Sigmoid colon (tissue), 7 donors: ENCODE results near the gene PCDHGA8. TPM values are rescaled to one million over a fixed set of nuclear protein-coding genes. Genes with fewer than 3 reads are reported as not detected.
A peak's percentile ranks its signal among the peaks of the same experiment; 100 is the strongest.
"Not testable (repeated sequence)": the region's sequence is repeated elsewhere in the genome, so short reads cannot be mapped to it uniquely, and the experiment has no call there.

Experiments
- DNase-seq: peaks from one replicate; pipeline ENCODE4 v3.0.0-alpha.2; 2019
- H3K27ac ChIP-seq, 4 donors: fragments of 200-600 bp; sonication (generic); one replicate each; pipeline ENCODE4 v1.5.1; 2016 to 2019; ENCODE audit warnings: mild to moderate bottlenecking in 1 of 4
- H3K27me3 ChIP-seq, 3 donors: fragments of 200-600 bp; sonication (generic); one replicate each; pipeline ENCODE4 v1.5.1; 2019; ENCODE audit warnings: mild to moderate bottlenecking in 1 of 3
- H3K36me3 ChIP-seq, 4 donors: fragments of 200-600 bp; sonication (generic); one replicate each; pipeline ENCODE4 v1.5.1; 2016 to 2019
- H3K4me1 ChIP-seq, 4 donors: fragments of 200-600 bp; sonication (generic); one replicate each; pipeline ENCODE4 v1.5.1; 2017 to 2019
- H3K4me3 ChIP-seq, 4 donors: fragments of 200-600 bp; sonication (generic); one replicate each; pipeline ENCODE4 v1.5.1; 2017 to 2019; ENCODE audit warnings: mild to moderate bottlenecking in 2 of 4, moderate library complexity in 1 of 4
- H3K9me3 ChIP-seq, 4 donors: fragments of 200-600 bp in 3 of 4; sonication (generic) in 3 of 4; one replicate each; pipeline versions ENCODE4 v1.5.1 to v1.6.1; 2013 to 2019
- CTCF ChIP-seq, 4 experiments: fragments of 450-650 bp in 3 of 4; fragments of 200-600 bp in 1 of 4; IDR thresholded peaks; one replicate each; pipeline ENCODE4 v1.5.1; 2016 to 2019; ENCODE audit warnings: antibody characterized with exemption in 4 of 4, mild to moderate bottlenecking in 3 of 4, moderate library complexity in 2 of 4
- EP300 ChIP-seq, 4 donors: sonication (generic); formaldehyde crosslinking; IDR thresholded peaks; one replicate each; pipeline ENCODE4 v1.6.1; 2017; ENCODE audit warnings: antibody characterized with exemption in 4 of 4
- POLR2A ChIP-seq, 2 donors: fragments of 450-650 bp; IDR thresholded peaks; one replicate each; pipeline ENCODE4 v1.6.1; 2016; ENCODE audit warnings: antibody characterized with exemption in 2 of 2, mild to moderate bottlenecking in 2 of 2, moderate library complexity in 2 of 2
- POLR2AphosphoS5 ChIP-seq, 4 donors: sonication (generic); formaldehyde crosslinking; IDR thresholded peaks; one replicate each; pipeline ENCODE4 v1.6.1; 2017; ENCODE audit warnings: antibody characterized with exemption in 4 of 4
- WGBS, 2 donors: extraction: QIAGEN DNeasy Blood & Tissue Kit; methylation state at CpG; one replicate each; pipeline ENCODE4 v1.1.7; 2013; 5-methylcytosine and 5-hydroxymethylcytosine counted together
- intact Hi-C: fragments of 100-400 bp; cut with DNase I; formaldehyde crosslinking; loops from one replicate; pipeline ENCODE4 v1.15.1; 2023
- polyA plus RNA-seq, 3 donors: library from polyadenylated mRNA; stranded (reverse); fragments of 200-250 nt; gene quantifications; one replicate each; pipeline ENCODE4 v1.2.3, GENCODE V29; 2013
- total RNA-seq, 4 donors: library from RNA; depleted of rRNA; stranded (reverse); fragments of >200 nt; gene quantifications; one replicate each; pipeline ENCODE4 v1.1.0, GENCODE V29; 2016
- donor health status: healthy with polysubstance abuse.
- donor health status: Bipolar disorder and iron deficiency.
- donor health status: healthy.

The PCDHGA8 gene
- total and polyA plus RNA-seq, 7 donors: 0.16 to 7.9 (median 5.4) TPM; not detected in 2

- Histone ChIP-seq H3K4me3 (no peak overlapping the region), H3K9me3 (peaks cover 51 to 94% (median 74%) of the 10 kb centered on the region in 4 donors), H3K4me1 (no peaks in the 10 kb centered on the region), H3K27ac (no peak overlapping the region), H3K27me3 (no peaks in the 10 kb centered on the region), H3K36me3 (peaks cover 0 to 8% (median 0%) of the 10 kb centered on the region in 4 donors)
- no peak for DNase-seq
- TF ChIP-seq POLR2AphosphoS5 (IDR thresholded peaks at IDR 0.05) (no peak), EP300 (IDR thresholded peaks at IDR 0.05) (no peak), CTCF (IDR thresholded peaks at IDR 0.05) (no peak), POLR2A (IDR thresholded peaks at IDR 0.05) (no peak)
- WGBS, 2 donors: 50 to 76% methylated on average over 53 of the region's 53 CpGs
- intact Hi-C loops: no loop called here
Measured at GRCh38 chr5:141427783-141428426, 35.5 kb downstream of the PCDHGA8 start.

GRCh38 chr5:141430332-141431113 lies 38.1 kb downstream of the PCDHGA8 start, which contains the start of gene PCDHGA12:
PCDHGA12 (plus strand) TSS chr5:141430507; CDS start chr5:141430760, 253 bp downstream.
- H3K27ac ChIP-seq: no peak within 1 kb of the TSS
- TF ChIP-seq CTCF (IDR thresholded peaks at IDR 0.05) (peak in 1 of 4 experiments; percentile 18), POLR2A (IDR thresholded peaks at IDR 0.05) (no peak), EP300 (IDR thresholded peaks at IDR 0.05) (no peak), POLR2AphosphoS5 (IDR thresholded peaks at IDR 0.05) (no peak)
- peaks cover 0 to 8% (median 0%) of the 10 kb centered on the region in 4 donors for H3K36me3 ChIP-seq
- H3K9me3 ChIP-seq: peaks cover 51 to 89% (median 68%) of the 10 kb centered on the region in 4 donors
- peak within 1 kb of the TSS in 3 of 4 donors; percentile 13 to 29 (median 22) for H3K4me3 ChIP-seq
- H3K4me1 ChIP-seq: no peaks in the 10 kb centered on the region
- DNase-seq: no peak
- no peaks in the 10 kb centered on the region for H3K27me3 ChIP-seq
- WGBS, 2 donors: 16 to 50% methylated on average over 33 of the region's 33 CpGs
- intact Hi-C loops: no loop called here

DNA sequence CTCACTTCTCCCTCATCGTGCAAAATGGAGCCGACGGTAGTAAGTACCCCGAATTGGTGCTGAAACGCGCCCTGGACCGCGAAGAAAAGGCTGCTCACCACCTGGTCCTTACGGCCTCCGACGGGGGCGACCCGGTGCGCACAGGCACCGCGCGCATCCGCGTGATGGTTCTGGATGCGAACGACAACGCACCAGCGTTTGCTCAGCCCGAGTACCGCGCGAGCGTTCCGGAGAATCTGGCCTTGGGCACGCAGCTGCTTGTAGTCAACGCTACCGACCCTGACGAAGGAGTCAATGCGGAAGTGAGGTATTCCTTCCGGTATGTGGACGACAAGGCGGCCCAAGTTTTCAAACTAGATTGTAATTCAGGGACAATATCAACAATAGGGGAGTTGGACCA lies 38.9 kb downstream of the PCDHGA8 start:
- 19 to 65% methylated on average over 37 of the region's 37 CpGs for WGBS, 2 donors
- H3K36me3 ChIP-seq: peaks cover 0 to 11% (median 0%) of the 10 kb centered on the region in 4 donors
- no peak for DNase-seq
- H3K27ac ChIP-seq: no peak overlapping the region
- H3K9me3 ChIP-seq: peaks cover 47 to 84% (median 68%) of the 10 kb centered on the region in 4 donors
- intact Hi-C loops: no loop called here
- no peaks in the 10 kb centered on the region for H3K4me1 ChIP-seq
- peak overlapping the region in 3 of 4 donors; percentile 13 to 29 (median 22) for H3K4me3 ChIP-seq
- H3K27me3 ChIP-seq: no peaks in the 10 kb centered on the region
- TF ChIP-seq POLR2AphosphoS5 (IDR thresholded peaks at IDR 0.05) (no peak), POLR2A (IDR thresholded peaks at IDR 0.05) (no peak), EP300 (IDR thresholded peaks at IDR 0.05) (no peak), CTCF (IDR thresholded peaks at IDR 0.05) (no peak)

DNA sequence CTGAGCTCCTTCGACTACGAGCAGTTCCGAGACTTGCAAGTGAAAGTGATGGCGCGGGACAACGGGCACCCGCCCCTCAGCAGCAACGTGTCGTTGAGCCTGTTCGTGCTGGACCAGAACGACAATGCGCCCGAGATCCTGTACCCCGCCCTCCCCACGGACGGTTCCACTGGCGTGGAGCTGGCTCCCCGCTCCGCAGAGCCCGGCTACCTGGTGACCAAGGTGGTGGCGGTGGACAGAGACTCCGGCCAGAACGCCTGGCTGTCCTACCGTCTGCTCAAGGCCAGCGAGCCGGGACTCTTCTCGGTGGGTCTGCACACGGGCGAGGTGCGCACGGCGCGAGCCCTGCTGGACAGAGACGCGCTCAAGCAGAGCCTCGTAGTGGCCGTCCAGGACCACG lies 39.9 kb downstream of the PCDHGA8 start:
- 40 to 67% methylated on average over 38 of the region's 38 CpGs for whole genome bisulfite sequencing, 2 donors
- H3K4me3 ChIP-seq, intact Hi-C loops, DNase-seq, H3K27ac ChIP-seq, H3K36me3 ChIP-seq, H3K27me3 ChIP-seq, H3K4me1 ChIP-seq: not testable (repeated sequence)
- H3K9me3 ChIP-seq: peaks cover 41 to 78% (median 61%) of the 10 kb centered on the region in 4 donors

DNA sequence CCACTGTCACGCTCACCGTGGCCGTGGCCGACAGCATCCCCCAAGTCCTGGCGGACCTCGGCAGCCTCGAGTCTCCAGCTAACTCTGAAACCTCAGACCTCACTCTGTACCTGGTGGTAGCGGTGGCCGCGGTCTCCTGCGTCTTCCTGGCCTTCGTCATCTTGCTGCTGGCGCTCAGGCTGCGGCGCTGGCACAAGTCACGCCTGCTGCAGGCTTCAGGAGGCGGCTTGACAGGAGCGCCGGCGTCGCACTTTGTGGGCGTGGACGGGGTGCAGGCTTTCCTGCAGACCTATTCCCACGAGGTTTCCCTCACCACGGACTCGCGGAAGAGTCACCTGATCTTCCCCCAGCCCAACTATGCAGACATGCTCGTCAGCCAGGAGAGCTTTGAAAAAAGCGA lies 40.3 kb downstream of the PCDHGA8 start:
- H3K36me3 ChIP-seq, DNase-seq, H3K4me3 ChIP-seq, H3K27ac ChIP-seq, H3K4me1 ChIP-seq, intact Hi-C loops, H3K27me3 ChIP-seq: not testable (repeated sequence)
- peaks cover 37 to 77% (median 58%) of the 10 kb centered on the region in 4 donors for H3K9me3 ChIP-seq
- WGBS, 2 donors: 33 to 58% methylated on average over 29 of the region's 29 CpGs
